HepG2 (cell line): ENCODE measurements around the gene RANBP3L. TPM values are rescaled to one million over a fixed set of nuclear protein-coding genes. Genes with fewer than 3 reads are reported as not detected.

ENCODE experiments used
- BRCA1 ChIP-seq: sonication (generic); formaldehyde crosslinking; IDR thresholded peaks from 2 replicates; pipeline ENCODE4 v1.4.0; 2020; ENCODE audit warnings: missing genetic modification reagents
- DNMT3B ChIP-seq: conservative IDR thresholded peaks from 2 replicates; pipeline ENCODE4 v1.6.1; 2016; ENCODE audit warnings: missing biosample characterization, control low read depth
- EZH2 ChIP-seq: conservative IDR thresholded peaks from 2 replicates; pipeline ENCODE4 v1.6.1; 2012; ENCODE audit warnings: mild to moderate bottlenecking, low read depth, low read length, moderate library complexity
- GFI1 ChIP-seq: sonication (generic); formaldehyde crosslinking; IDR thresholded peaks from 2 replicates; pipeline ENCODE4 v1.5.0; 2020; ENCODE audit warnings: missing genetic modification reagents, mild to moderate bottlenecking, borderline replicate concordance
- IRF2 ChIP-seq: IDR thresholded peaks from 2 replicates; pipeline ENCODE4 v1.6.1; 2018; ENCODE audit warnings: missing genetic modification reagents, missing compliant biosample characterization
- KDM1A ChIP-seq: IDR thresholded peaks from 2 replicates; pipeline ENCODE4 v1.6.1; 2016; ENCODE audit warnings: missing compliant biosample characterization
- PCBP2 ChIP-seq: fragments of 200-400 bp; formaldehyde crosslinking; optimal IDR thresholded peaks from 2 replicates; pipeline ENCODE3; 2018; ENCODE audit warnings: low read length, low read depth; ENCODE audit not compliant: poor library complexity, severe bottlenecking
- RFX5 ChIP-seq: IDR thresholded peaks from 2 replicates; pipeline ENCODE4 v1.6.1; 2011; ENCODE audit warnings: low read depth, low read length, improper control_type of control experiment
- RXRA ChIP-seq: sonication (generic); formaldehyde crosslinking; IDR thresholded peaks from 2 replicates; pipeline ENCODE4 v1.5.1; 2020; ENCODE audit warnings: missing genetic modification reagents
- SRY ChIP-seq: sonication (generic); formaldehyde crosslinking; IDR thresholded peaks from 2 replicates; pipeline ENCODE4 v1.8.0; 2022; ENCODE audit warnings: mild to moderate bottlenecking, missing genetic modification reagents
- TFE3 ChIP-seq: IDR thresholded peaks from 2 replicates; pipeline ENCODE4 v1.6.1; 2016
- TRIM22 ChIP-seq: fragments of 450-650 bp; IDR thresholded peaks from 2 replicates; pipeline ENCODE4 v1.6.1; 2017
- U2AF2 ChIP-seq: fragments of 200-400 bp; formaldehyde crosslinking; IDR thresholded peaks from 2 replicates; pipeline ENCODE4 v1.6.1; 2017; ENCODE audit warnings: low read depth, mild to moderate bottlenecking, low read length
- WIZ ChIP-seq: sonication (generic); formaldehyde crosslinking; IDR thresholded peaks from 2 replicates; pipeline ENCODE4 v1.5.1; 2020; ENCODE audit warnings: mild to moderate bottlenecking, missing genetic modification reagents
- ZNF564 ChIP-seq: sonication (generic); formaldehyde crosslinking; IDR thresholded peaks from 2 replicates; pipeline ENCODE4 v1.8.1; 2023; ENCODE audit warnings: mild to moderate bottlenecking, missing genetic modification reagents
- ZNF781 ChIP-seq: sonication (generic); formaldehyde crosslinking; IDR thresholded peaks from 2 replicates; pipeline ENCODE4 v1.5.1; 2020; ENCODE audit warnings: borderline replicate concordance, mild to moderate bottlenecking, missing genetic modification reagents; ENCODE audit errors: not compliant biosample characterization
- polyA plus RNA-seq, 8 experiments: library from polyadenylated mRNA; depleted of rRNA in 3 of 8; stranded (reverse) in 7 of 8; unstranded in 1 of 8; fragments of >200 nt; fragmentation: Illumina TruSeq in 4 of 8; extraction: Trizol in 4 of 8; gene quantifications; 2 replicates each; pipeline versions ENCODE4 v1.2.1 to v1.2.3, GENCODE V29; 2011 to 2016; ENCODE audit warnings: low read depth in 4 of 8, missing spikeins in 1 of 8, mixed read lengths in 1 of 8; ENCODE audit not compliant: insufficient read depth in 1 of 8
- total RNA-seq, 5 experiments: library from RNA; depleted of rRNA; stranded (reverse); fragments of >200 nt; fragmentation: Illumina TruSeq; extraction: Trizol; gene quantifications; 2 replicates each; pipeline ENCODE4 v1.2.3, GENCODE V29; 2016; ENCODE audit warnings: low read depth in 1 of 5
- TF ChIP-seq, protein P1 (sequence below): sonication (generic); formaldehyde crosslinking; IDR thresholded peaks from 2 replicates; pipeline ENCODE4 v1.5.0; 2020; ENCODE audit warnings: missing genetic modification reagents, mild to moderate bottlenecking, borderline replicate concordance
- TF ChIP-seq, protein P2 (sequence below): fragments of 450-650 bp; IDR thresholded peaks from 2 replicates; pipeline ENCODE4 v1.6.1; 2016
- TF ChIP-seq, protein P3 (sequence below): sonication (generic); formaldehyde crosslinking; IDR thresholded peaks from 2 replicates; pipeline ENCODE4 v1.5.0; 2020; ENCODE audit warnings: mild to moderate bottlenecking, missing genetic modification reagents
- TF ChIP-seq, protein P4 (sequence below): sonication (generic); formaldehyde crosslinking; IDR thresholded peaks from 2 replicates; pipeline ENCODE4 v1.8.1; 2023; ENCODE audit warnings: missing genetic modification reagents, inconsistent platforms, borderline replicate concordance

RANBP3L gene
- total and polyA plus RNA-seq, 2 of the 13 experiments (the other 11 are each of a cell fraction or from before 2014, with no cell fraction given): 0.09 TPM; not detected in 1

GRCh38 chr5:36241631-36242533 is 59.8 kb downstream of the RANBP3L start, which contains the start of gene NADK2 (continued):
- TF ChIP-seq, protein P1, sequence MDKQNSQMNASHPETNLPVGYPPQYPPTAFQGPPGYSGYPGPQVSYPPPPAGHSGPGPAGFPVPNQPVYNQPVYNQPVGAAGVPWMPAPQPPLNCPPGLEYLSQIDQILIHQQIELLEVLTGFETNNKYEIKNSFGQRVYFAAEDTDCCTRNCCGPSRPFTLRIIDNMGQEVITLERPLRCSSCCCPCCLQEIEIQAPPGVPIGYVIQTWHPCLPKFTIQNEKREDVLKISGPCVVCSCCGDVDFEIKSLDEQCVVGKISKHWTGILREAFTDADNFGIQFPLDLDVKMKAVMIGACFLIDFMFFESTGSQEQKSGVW: no peak; the same call in 1 of the 2 replicates
- TF ChIP-seq DNMT3B (CRISPR knock-in tag) (peak; percentile 55; the same call in 1 of the 2 replicates), U2AF2 (no peak), SRY (CRISPR knock-in tag) (no peak), WIZ (CRISPR knock-in tag) (no peak), BRCA1 (CRISPR knock-in tag) (no peak), ZNF564 (CRISPR knock-in tag) (peak; percentile 76; the same call in 1 of the 2 replicates), ZNF781 (CRISPR knock-in tag) (peak; percentile 84), PCBP2 (no peak), RFX5 (no peak), KDM1A (CRISPR knock-in tag) (peak; percentile 72; the same call in 1 of the 2 replicates), TRIM22 (no peak), EZH2 (no peak), GFI1 (no peak), IRF2 (peak; percentile 83), TFE3 (CRISPR knock-in tag) (no peak; the same call in 1 of the 2 replicates), RXRA (CRISPR knock-in tag) (no peak; the same call in 1 of the 2 replicates)
- TF ChIP-seq, protein P2, sequence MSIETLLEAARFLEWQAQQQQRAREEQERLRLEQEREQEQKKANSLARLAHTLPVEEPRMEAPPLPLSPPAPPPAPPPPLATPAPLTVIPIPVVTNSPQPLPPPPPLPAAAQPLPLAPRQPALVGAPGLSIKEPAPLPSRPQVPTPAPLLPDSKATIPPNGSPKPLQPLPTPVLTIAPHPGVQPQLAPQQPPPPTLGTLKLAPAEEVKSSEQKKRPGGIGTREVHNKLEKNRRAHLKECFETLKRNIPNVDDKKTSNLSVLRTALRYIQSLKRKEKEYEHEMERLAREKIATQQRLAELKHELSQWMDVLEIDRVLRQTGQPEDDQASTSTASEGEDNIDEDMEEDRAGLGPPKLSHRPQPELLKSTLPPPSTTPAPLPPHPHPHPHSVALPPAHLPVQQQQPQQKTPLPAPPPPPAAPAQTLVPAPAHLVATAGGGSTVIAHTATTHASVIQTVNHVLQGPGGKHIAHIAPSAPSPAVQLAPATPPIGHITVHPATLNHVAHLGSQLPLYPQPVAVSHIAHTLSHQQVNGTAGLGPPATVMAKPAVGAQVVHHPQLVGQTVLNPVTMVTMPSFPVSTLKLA: peak; percentile 11
- TF ChIP-seq, protein P3, sequence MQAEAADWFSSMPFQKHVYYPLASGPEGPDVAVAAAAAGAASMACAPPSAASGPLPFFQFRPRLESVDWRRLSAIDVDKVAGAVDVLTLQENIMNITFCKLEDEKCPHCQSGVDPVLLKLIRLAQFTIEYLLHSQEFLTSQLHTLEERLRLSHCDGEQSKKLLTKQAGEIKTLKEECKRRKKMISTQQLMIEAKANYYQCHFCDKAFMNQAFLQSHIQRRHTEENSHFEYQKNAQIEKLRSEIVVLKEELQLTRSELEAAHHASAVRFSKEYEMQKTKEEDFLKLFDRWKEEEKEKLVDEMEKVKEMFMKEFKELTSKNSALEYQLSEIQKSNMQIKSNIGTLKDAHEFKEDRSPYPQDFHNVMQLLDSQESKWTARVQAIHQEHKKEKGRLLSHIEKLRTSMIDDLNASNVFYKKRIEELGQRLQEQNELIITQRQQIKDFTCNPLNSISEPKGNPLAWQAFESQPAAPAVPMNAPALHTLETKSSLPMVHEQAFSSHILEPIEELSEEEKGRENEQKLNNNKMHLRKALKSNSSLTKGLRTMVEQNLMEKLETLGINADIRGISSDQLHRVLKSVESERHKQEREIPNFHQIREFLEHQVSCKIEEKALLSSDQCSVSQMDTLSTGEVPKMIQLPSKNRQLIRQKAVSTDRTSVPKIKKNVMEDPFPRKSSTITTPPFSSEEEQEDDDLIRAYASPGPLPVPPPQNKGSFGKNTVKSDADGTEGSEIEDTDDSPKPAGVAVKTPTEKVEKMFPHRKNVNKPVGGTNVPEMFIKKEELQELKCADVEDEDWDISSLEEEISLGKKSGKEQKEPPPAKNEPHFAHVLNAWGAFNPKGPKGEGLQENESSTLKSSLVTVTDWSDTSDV: no peak
- TF ChIP-seq, protein P4, sequence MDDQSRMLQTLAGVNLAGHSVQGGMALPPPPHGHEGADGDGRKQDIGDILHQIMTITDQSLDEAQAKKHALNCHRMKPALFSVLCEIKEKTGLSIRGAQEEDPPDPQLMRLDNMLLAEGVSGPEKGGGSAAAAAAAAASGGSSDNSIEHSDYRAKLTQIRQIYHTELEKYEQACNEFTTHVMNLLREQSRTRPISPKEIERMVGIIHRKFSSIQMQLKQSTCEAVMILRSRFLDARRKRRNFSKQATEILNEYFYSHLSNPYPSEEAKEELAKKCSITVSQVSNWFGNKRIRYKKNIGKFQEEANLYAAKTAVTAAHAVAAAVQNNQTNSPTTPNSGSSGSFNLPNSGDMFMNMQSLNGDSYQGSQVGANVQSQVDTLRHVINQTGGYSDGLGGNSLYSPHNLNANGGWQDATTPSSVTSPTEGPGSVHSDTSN (CRISPR knock-in tag): peak; percentile 81; the same call in 1 of the 2 replicates
